Testis (tissue), 2 donors: ENCODE measurements around the gene GCN1.

ENCODE experiments used
- POLR2A ChIP-seq: fragments of 450-650 bp; IDR thresholded peaks from one replicate; pipeline ENCODE4 v1.6.1; 2017; ENCODE audit warnings: antibody characterized with exemption, mild to moderate bottlenecking, moderate library complexity
- TF ChIP-seq, protein P1 (sequence below), 3 experiments: fragments of 450-650 bp in 2 of 3; fragments of 200-600 bp in 1 of 3; sonication (generic) in 1 of 3; IDR thresholded peaks; one replicate each; pipeline ENCODE4 v1.5.1; 2016 to 2019; ENCODE audit warnings: antibody characterized with exemption in 3 of 3, mild to moderate bottlenecking in 2 of 3, moderate library complexity in 1 of 3

DNA sequence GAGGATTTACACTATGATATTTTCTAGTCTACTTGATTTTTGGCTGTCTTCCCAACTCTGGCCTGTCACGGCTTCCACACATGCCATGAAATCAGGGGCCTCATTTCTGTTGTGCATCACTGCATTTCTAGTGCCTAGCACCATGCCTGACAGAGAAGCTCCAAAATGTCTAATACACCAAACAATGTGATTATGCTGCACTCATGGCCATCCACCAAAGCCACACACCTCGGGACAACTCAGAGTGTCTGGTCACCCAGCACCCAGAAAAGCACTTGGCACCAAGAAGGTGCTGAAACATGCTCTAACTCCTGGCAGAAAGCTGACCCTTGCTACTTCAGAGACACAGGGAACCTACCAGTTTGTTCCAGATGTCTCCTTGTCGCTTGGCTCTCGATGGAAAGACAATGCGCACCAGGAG lies 11.3 kb downstream of the GCN1 start:
- TF ChIP-seq, protein P1, sequence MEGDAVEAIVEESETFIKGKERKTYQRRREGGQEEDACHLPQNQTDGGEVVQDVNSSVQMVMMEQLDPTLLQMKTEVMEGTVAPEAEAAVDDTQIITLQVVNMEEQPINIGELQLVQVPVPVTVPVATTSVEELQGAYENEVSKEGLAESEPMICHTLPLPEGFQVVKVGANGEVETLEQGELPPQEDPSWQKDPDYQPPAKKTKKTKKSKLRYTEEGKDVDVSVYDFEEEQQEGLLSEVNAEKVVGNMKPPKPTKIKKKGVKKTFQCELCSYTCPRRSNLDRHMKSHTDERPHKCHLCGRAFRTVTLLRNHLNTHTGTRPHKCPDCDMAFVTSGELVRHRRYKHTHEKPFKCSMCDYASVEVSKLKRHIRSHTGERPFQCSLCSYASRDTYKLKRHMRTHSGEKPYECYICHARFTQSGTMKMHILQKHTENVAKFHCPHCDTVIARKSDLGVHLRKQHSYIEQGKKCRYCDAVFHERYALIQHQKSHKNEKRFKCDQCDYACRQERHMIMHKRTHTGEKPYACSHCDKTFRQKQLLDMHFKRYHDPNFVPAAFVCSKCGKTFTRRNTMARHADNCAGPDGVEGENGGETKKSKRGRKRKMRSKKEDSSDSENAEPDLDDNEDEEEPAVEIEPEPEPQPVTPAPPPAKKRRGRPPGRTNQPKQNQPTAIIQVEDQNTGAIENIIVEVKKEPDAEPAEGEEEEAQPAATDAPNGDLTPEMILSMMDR (IDR thresholded peaks at IDR 0.05) = no peak
- no peak for TF ChIP-seq POLR2A
